Type B pancreatic cell (in vitro differentiated cells): ENCODE data around the gene RAD21L1. TPM values are rescaled to one million over a fixed set of nuclear protein-coding genes. Genes with fewer than 3 reads are reported as not detected.

Experiments
- DNase-seq: peaks from one replicate; pipeline ENCODE4 v3.0.0; 2021; ENCODE audit warnings: mixed read lengths; ENCODE audit not compliant: unreplicated experiment; ENCODE audit errors: extremely low spot score
- H3K27ac Mint-ChIP-seq: 2 replicates; pipeline ENCODE4 v1.8.0; 2021; ENCODE audit warnings: mild to moderate bottlenecking, mixed read lengths
- H3K27me3 Mint-ChIP-seq: 2 replicates; pipeline ENCODE4 v1.8.0; 2021; ENCODE audit warnings: mixed read lengths
- H3K36me3 Mint-ChIP-seq: 2 replicates; pipeline ENCODE4 v1.8.0; 2021; ENCODE audit warnings: mixed read lengths
- H3K4me1 Mint-ChIP-seq: one replicate; pipeline ENCODE4 v1.8.0; 2021; ENCODE audit warnings: mixed read lengths; ENCODE audit not compliant: unreplicated experiment
- H3K4me3 Mint-ChIP-seq: 2 replicates; pipeline ENCODE4 v1.8.0; 2021; ENCODE audit warnings: mild to moderate bottlenecking, mixed read lengths
- H3K9me3 Mint-ChIP-seq: 2 replicates; pipeline ENCODE4 v1.8.0; 2021; ENCODE audit warnings: mixed read lengths
- CTCF ChIP-seq: fragments of 200-600 bp; sonication (generic); conservative IDR thresholded peaks from 2 replicates; pipeline ENCODE4 v1.5.0; 2021; ENCODE audit warnings: antibody characterized with exemption, mild to moderate bottlenecking
- total RNA-seq: library from RNA; stranded (reverse); gene quantifications from 2 replicates; pipeline ENCODE4 v1.2.1, GENCODE V29; 2021; ENCODE audit warnings: low replicate concordance

RAD21L1 gene
- total RNA-seq, 1 donor from 2014 or later: not detected

- Mint-ChIP-seq H3K4me3 (no peak overlapping the region), H3K9me3 (no peaks in the 10 kb centered on the region), H3K36me3 (no peaks in the 10 kb centered on the region), H3K27me3 (peaks cover 20% of the 10 kb centered on the region), H3K27ac (no peak overlapping the region), H3K4me1 (peaks cover 4% of the 10 kb centered on the region)
- no peak for DNase-seq
- TF ChIP-seq CTCF: no peak
These were observed 21.7 kb upstream of the RAD21L1 start for GRCh38 chr20:1204113-1204512.

DNA sequence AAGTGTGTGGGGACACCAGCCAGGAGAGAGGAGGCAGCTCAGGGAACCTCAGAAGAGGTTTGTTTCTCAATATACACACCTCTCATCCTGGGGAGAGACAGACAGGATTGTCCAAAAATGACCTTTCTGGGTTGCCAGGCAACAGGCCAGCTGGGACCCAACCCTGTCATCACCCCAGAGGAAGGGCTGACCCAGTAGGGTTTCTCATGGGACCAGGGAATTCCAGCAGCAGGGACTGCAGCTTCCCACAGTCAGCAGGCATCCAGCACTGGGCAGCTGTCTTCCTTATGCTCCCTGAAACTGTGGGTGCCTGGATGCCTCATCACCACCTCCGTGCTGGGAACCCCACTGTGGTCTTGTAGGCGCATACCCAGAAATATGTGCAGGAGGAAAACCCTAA is 21.3 kb upstream of the RAD21L1 start:
- peaks cover 24% of the 10 kb centered on the region for H3K27me3 Mint-ChIP-seq
- no peak overlapping the region for H3K27ac Mint-ChIP-seq
- H3K9me3 Mint-ChIP-seq: no peaks in the 10 kb centered on the region
- DNase-seq: no peak
- TF ChIP-seq CTCF: no peak
- H3K36me3 Mint-ChIP-seq: no peaks in the 10 kb centered on the region
- peaks cover 4% of the 10 kb centered on the region for H3K4me1 Mint-ChIP-seq
- no peak overlapping the region for H3K4me3 Mint-ChIP-seq

GRCh38 chr20:1205802-1206201 is 20.0 kb upstream of the RAD21L1 start:
- DNase-seq: no peak
- H3K4me3 Mint-ChIP-seq: no peak overlapping the region
- H3K4me1 Mint-ChIP-seq: peaks cover 4% of the 10 kb centered on the region
- no peak overlapping the region for H3K27ac Mint-ChIP-seq
- H3K27me3 Mint-ChIP-seq: peaks cover 26% of the 10 kb centered on the region
- H3K9me3 Mint-ChIP-seq: no peaks in the 10 kb centered on the region
- TF ChIP-seq CTCF: no peak
- no peaks in the 10 kb centered on the region for H3K36me3 Mint-ChIP-seq

GRCh38 chr20:1206366-1207148 is 19.3 kb upstream of the RAD21L1 start:
- no peak for DNase-seq
- Mint-ChIP-seq H3K4me3 (no peak overlapping the region), H3K4me1 (peaks cover 4% of the 10 kb centered on the region), H3K27me3 (peaks cover 26% of the 10 kb centered on the region), H3K36me3 (no peaks in the 10 kb centered on the region), H3K27ac (no peak overlapping the region), H3K9me3 (no peaks in the 10 kb centered on the region)
- no peak for TF ChIP-seq CTCF

DNA sequence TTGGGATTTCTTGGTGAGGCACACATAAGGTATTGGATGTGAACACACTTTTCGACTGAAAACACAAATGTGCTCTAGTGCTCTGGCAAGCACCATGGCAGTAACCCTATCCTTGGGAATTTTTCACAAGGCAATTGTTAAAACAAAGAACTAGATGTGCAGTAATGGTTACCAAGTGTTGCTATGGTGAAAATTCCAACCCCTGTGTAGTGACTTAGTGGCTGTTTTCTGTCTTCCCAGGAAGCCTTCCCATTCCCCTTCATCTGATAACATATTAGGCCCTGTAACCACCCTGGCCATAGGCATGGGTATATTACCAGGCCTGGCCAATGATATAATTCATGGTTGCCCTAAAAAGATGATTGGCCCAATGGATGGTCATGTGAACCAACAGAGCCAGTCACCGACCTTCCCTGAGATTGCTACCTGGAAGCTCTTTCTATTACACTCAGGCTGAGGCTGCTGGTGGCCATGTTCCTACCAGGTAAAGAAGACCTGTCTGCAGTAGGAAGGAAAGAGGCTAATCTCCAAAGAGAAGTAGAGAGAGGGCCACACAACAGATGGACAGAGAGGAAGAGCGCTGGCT is 18.5 kb upstream of the RAD21L1 start:
- Mint-ChIP-seq H3K27ac (no peak overlapping the region), H3K4me1 (peaks cover 4% of the 10 kb centered on the region), H3K4me3 (no peak overlapping the region), H3K36me3 (no peaks in the 10 kb centered on the region), H3K9me3 (no peaks in the 10 kb centered on the region), H3K27me3 (peaks cover 33% of the 10 kb centered on the region)
- no peak for DNase-seq
- TF ChIP-seq CTCF: no peak
